Measurements from ENCODE around the gene CHD9NB.
"Not testable (repeated sequence)": the region's sequence is repeated elsewhere in the genome, so short reads cannot be mapped to it uniquely, and the experiment has no call there.

CHD9NB gene

DNA sequence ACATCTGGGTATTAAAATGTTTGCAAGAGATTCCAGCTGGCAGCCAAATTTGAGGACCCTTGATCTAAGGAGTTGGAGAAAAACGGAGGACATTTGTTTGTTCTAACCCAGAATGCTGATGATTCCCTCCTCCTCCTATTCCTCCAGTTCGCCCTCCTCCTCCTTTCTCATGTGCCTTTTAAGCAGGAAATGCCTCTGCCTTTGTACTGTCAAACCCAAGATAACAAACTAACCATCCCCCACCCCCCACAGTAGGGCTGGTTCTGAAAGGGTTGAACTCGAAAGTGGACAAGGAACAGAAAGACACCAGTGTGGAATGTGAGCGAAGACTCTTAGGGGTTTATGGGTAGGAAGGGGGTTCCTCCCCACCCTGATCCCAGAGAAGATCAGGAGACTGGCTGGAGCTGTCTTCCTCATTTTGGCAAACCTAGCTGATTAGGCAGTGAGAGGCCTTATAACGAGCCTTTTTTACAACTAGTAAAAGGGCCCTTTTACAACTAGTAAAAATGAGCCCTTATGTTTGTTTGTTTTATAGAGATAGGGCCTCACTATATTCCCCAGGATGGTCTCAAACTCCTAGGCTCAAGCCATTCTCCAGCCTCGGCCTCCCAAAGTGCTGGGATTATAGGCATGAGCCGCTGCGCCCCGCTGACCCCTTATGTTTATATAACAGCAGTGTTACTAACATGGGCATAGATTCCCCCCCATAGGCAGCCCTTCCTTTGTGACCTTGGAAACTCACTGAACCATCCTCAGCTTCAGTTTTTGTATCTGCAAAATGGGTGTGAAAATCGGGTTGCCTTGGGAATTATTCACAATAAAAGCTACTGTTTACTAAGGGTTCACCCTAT is 3.1 kb upstream of the CHD9NB start:
- no peak for DNase-seq

DNA sequence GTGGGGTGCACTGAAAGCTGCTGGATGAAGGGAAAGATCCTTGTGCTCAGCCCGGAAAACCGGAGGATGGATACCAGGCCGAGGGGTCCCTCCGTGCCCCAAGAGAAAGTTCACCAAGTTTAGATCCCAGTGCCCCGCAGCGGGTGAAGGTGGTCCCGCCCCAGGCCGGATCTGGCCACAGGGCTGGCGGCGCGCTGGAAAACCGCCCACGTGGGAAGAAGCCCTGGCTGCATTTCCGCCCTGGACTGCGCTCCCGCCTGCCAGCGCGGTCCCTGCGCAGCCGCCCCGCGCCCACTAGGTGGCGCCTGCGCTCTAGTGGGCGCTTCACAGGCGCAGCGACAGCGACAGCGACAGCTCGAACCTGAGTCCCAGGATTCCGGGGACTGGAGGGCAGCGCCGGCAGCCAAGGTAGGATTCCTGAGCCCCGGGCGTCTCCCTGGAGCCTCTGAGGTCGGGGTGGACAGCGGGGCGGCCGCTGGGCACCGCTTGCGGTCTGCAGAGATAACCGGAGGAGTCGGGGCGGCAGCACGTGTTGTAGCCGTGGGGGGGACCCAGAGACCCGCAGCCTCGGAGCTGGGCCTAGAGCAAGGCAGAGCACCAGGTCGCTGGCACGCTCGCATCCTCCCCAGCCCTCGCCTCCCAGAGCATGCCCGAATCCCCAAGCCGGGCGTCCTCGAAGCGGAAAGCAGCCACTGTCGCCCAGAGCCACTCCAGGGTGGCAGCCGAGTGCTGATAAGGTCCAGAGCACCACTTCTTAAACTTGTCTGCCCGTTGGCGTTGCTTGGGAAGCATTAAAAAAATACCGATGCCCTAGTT is 2.2 kb upstream of the CHD9NB start, which contains the start of gene CHD9:
Gene CHD9 (plus strand): TSS at position 322 of the 816 bp plus-strand sequence. CDS start 101,099 bp downstream, outside the sequence.
- DNase-seq, result peak; percentile 54

DNA sequence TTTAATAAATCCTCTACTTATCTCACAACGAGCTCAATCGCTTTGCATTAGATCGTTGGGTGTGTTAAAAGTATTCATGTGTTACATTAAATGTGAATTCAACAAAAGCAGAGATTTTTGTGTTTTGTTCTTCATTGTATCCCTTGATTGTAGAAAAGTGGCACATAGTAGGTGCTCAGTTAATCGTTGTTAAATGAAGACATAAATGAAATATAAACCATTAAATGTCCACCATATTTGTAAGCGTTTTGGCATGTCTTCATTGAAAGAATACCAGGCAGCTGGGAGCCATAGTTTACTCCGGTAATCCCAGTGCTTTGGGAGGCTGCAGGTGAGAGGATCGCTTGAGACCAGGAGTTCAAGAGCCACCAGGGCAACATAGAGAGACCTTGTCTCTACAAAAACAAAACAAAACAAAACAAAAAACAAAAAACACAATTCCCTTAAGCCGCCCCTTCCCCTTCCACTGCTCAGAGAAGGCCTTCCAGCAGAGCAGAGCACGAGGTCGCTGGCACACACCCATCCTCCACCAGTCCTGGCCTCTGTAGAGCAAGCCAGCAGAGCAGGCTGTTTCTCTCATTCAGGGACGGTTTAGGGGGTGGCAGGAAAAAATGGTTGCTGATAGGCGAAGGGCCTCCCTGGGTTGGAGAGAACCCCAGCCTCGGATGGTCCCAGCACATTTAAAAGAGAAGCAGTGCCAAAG is 1.4 kb upstream of the CHD9NB start:
- DNase-seq, result no peak

DNA sequence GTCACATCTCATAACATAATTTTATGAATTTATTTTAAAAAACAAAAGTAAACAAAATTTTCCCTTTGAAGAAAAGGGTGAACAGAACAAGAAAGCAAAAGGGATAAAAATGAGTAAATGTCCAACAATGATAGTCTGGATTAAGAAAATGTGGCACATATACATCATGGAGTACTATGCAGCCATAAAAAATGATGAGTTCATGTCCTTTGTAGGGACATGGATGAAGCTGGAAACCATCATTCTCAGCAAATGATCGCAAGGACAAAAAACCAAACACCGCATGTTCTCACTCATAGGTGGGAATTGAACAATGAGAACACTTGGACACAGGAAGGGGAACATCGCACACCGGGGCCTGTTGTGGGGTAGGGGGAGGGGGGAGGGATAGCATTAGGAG is 1.4 kb downstream of the CHD9NB start:
- not testable (repeated sequence) for DNase-seq

DNA sequence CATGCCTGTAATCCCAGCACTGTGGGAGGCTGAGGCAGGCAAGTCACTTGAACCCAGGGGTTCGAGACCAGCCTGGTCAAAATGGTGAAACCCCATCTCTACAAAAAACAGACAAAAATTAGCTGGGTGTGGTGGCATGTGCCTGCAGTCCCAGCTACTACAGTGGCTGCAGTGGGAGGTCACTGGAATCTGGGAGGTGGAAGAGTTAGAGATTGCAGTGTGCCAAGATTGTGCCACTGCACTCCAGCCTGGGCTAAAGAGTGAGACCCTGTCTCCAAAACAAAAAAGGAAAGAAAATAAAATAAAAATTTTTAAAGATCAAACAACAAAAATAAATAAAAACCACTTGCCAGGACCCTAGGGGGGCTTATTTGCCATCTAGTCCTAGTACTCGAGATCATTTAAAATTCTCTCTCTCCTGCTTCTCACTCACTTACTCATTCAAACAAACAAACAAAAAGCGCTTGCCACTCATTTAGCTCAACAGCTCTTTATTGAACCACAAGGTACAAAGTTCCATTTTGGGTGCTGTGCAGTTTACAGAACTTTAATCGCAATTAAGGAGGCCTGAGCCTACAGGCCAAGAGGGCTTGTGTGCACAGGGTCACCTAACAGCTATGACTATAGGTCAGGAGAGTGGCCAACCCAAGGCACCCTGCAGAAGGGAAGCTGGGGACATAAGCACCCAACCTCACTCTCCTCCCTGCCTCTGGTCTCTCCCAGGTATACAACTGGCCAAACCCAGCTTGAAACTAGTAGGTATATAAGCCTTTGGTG is 4.4 kb downstream of the CHD9NB start:
- DNase-seq, result no peak

DNA sequence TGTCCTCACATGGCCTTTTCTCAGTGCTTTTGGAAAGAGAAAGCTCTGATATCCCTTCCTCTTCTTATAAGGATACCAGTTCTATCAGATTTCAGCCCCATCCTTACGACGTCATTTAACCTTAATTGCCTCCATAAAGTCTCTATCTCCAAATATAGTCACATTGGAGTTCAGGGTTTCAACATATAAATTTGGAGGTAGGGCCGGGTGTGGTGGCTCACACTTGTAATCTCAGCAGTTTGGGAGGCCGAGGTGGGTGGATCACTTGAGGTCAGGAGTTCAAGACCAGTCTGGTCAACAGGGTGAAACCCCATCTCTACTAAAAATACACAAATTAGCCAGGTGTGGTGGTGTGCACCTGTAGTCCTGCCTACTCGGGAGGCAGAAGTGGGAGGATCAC is 5.2 kb downstream of the CHD9NB start:
- not testable (repeated sequence) for DNase-seq

DNA sequence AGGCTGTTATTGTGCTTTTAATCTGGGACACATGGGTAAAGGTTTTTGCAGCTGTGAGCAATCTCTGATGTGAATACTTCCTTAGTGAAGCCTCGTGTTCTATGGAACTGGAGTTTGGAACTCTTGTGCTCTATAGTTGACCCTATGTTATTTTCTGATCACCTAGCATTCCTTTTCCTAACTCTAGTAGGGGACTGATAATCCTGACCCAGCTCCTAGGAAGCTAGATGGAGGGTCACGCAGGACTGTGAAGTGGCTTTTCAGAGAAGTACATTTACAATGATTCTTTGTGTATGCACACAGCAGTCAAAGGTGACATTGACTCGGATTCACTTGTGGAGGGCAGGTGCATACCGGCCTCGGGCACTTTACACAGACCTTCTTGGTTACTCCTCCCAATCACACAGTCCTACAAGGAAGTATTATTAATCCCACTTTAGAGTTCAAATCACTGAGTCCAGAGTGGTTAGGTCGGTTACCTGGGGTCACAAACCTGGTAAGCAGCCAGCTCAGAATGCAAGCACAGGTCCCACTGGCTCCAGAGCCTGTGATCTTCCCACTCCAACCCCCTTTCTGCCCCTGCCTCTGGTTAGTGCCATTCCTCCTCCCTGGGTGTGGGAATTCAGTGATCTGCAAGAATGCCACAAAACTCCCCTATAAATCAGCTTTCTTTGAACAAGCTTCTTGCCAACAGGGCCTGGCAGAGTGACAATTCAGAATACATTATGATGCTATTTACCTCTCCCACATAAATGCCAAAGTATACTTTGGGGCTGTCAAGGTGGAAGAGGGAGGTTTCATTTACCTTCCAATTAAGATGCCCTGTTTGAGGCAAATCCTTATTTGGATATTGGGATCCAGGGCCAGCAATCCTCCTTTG is 7.1 kb downstream of the CHD9NB start:
- DNase-seq, result no peak

DNA sequence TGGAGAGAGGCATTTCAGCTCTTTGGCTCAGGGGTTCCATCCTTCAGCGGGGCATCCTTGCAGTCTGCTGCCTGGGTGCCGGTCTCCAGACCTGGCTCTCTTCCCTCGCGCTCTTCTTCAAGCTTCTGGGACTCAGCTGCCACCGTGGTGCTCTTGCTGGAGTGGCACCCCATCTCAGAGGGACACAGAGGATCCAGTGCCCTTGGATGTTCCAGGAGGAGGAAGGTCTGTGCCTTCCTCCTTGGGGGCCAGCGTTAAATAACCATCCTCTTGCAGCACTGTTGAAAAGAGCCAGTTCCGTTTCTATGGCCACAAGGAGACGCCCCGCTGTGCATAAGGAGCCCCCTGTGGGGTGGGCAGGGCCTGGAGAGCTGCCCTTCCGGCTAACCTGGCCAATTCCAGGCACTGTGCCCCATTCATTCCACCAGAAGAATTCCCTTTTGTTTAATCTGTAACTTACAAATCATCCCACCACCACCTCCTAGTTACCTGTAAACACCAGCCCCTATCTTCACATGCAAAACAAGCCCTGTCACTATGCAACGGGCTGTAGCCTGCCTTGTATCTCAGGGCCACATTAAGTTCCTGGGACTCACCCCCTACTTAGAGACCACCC is 8.6 kb downstream of the CHD9NB start:
- no peak for DNase-seq

DNA sequence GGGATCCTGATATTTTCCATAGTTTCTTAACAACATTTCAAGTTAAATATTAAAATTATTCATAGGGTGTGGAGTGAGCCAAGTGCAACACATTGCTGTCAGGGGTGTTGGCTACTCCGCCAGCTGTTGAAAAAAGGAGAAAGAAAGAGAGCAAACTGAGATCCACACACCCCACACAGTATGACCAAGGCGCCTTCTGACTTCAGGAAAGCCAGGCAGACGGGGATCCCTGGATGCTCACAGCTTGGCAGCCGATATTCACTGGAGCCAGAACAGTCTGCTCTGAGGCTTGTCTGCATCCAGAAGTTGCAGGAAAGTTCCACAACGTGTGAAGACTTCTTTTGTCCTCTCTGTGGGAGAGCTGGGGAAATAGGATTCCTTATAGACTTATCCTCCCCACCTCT is 9.3 kb downstream of the CHD9NB start:
- no peak for DNase-seq

DNA sequence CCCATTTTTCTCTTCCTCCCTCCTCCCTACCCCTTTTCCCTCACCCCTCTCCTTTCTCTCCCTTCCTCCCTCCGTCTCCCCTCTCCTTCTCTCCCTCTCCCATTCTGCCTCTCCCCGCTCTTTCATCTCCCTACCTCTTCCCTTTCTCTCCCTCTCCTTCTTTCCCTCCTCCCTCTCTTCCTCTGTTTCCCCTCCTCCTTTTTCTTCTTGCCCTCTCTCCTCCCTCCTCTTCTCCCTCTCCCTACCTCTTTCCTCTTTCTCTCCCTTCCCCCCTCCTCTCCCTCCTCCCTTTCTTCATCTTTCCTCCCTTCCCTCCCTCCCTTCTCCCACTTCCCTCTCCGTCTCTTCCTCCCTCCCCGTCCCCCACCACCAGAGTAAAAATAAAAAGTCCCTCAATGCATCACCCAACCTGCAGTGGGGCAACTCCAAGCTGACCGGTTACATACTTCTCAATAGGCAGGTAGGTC is 10.4 kb downstream of the CHD9NB start:
- no peak for DNase-seq

DNA sequence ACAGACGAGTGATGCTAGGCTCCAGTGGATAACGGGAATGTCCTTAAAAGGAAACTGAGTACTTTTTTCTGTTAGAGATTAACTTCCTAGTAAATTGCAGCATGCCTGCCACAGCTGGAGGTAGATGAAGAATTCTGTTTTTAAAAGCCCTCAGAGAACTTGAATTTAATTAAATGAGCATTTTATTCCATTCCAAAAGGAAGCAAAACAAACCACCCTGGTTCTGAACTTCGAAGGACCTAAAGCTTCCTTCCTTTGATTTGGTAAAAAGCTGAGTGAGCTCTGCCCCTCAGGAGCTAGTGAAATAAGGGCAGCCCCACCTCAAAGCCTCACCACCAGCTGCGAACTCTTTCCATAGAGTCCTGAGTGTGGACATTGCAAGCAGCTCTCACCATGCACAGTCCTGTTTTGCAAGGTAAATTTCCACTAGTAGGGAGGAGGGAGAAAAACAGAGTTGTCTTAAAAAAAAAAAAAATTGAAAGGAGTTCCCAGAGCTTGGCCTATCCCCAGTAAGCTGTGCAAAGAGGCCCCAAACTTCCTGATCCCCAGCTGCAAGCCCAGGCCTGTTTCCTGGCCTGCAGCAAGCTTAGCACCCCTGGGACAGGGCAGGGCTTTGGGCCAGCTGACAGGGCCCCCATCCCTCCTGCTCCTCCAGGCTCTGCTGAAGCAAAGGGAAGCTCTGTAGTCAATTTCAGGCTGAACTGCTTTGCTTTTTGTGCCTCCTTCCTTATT is 11.2 kb downstream of the CHD9NB start:
- DNase-seq, result no peak

DNA sequence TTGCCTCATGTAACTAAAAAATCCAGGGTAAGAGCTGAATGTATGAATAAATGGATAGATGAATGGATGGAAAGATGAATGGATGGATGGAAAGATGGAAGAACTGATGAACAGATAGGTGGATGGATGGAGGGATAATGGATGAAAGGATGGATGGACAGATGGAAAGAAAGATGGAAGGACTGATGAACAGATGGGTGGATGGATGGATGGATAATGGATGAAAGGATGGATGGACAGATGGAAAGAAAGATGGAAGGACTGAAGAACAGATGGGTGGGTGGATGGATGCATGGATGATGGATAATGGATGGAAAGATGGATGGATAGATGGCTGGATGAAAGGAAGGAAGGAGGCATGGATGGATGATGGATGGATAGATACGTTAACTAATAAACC is 11.9 kb downstream of the CHD9NB start:
- DNase-seq, result no peak

DNA sequence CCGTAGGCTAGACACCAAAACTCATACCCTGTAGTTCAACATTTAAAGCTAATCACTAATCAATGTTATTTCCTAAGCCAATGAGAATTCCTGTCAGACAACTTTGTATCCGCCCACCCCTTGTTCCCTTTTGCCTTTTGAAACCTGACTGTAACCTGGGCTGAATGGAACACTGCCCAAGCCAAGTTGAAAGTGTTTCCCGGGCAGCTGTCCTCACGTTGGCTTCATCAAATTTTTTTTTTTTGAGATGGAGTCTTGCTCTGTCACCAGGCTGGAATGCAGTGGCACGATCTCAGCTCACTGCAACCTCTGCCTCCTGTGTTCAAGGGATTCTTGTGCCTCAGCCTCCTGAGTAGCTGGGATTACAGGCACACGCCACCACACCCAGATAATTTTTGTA is 16.0 kb downstream of the CHD9NB start:
- DNase-seq, result not testable (repeated sequence)

DNA sequence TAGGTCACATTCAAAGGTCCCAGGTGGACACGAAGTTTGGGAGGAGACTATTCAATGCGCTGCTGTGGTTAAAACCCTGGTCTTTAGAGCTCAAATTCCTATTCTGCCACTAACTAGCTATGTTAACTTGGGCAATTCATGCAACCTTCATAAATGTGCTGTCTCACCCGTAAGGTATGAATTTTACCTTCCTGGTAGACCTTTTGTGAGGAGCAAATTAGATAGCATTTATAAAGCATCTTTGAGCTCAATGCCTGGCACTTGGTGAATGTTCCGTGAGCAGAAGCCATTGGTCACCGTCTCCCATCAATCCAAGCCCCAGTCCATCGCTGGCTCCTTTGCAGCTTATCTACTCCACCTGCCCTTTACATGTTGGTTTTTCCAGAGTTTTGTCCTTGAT is 16.6 kb downstream of the CHD9NB start:
- no peak for DNase-seq

DNA sequence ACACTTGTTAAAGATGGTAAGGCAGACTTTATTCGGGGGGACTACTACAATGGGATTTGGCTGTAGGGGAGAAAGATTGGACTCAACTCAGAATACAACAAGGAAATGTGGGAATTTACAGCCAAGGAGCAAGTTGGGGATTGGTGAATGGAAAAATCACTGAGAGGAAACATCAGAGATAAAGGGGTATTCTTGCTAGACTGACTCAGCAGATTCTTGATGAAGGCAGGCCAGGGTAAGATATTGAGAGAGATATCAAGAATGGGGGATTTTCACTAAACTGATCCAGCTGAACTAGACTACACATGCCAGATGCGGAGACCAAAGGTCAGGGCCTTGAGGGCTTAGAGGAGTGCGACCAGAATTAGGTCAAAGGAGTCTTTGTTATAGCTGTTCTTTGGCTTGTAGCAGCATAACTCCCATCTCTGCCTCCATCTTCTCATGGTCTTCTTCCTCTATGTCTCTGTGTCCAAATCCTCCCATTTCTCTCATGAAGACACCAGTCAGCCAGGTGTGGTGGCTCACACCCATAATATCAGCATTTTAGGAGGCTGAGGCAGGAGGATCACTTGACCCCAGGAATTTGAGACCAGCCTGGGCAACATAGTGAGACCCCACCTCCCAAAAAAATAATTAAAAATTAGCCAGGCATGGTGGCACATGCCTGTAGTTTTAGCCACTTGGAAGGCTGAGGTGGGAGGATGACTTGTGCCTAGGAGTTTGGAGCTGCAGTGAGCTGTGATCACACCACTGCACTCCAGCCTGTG is 17.3 kb downstream of the CHD9NB start:
- DNase-seq, result no peak

DNA sequence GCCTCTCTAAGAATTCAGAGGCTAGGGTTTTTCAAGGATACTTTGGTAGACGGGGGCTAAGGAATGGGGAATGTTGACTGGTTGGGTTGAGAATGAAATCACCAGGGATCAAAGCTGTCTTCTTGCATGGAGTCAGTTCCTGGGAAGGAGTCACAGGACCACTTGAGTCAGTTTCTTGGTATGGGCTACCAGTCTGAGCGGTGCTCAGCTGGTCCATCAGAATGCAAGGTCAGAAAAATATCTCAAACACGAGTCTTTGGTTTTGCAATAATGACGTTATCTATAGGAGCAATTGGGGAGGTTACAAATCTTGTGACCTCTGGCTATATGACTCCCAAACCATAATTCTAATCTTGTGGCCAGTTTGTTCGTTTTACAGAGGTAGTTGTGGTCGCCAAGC is 18.4 kb downstream of the CHD9NB start:
- no peak for DNase-seq

DNA sequence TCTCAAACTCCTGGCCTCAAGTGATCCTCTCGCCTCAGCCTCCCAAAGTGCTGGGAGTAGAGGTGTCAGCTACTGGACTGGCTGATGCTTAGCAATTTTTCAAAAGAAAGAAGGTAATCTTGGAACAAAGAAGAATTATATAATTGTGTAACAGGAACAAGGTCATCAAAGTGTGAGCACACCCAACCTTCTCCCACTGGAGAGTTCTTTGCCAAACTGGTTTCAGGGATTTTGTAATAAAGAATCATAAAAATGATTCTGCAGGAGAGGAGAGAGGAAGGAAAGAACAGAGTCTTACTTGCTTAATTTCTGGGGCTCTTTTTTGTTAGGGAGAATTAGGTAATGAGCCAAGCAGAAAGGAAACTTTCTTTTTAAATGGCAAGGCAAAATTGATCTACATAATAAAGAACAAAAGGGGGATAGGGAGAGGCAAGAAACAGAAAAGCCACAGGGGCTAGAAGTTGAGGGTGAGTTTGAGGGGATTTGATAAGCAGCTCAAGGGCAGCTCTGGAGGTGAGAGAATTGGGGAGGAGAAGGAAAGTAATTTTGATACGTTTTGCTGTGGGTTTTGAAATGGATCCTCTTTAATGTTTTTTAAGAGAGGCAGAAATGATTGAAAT is 21.3 kb downstream of the CHD9NB start:
- no peak for DNase-seq

DNA sequence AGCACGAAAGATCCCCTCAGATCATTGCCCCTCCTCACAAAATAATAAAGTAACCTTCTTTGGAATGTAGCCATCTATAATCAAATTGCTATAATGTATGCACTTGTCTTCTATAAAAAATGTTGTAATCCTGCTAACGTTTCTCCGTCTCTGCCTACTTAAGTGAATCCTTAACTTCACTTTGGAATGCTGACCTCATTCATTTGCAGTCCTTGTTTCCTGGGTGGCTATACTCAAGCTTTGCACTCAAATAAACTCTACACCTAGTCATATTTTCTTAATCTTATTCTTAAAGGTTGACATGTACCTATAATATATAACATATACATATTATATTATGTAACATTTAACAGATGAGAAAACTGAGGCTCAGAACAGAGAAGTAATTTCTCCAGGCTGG is 22.7 kb downstream of the CHD9NB start:
- DNase-seq, result no peak

DNA sequence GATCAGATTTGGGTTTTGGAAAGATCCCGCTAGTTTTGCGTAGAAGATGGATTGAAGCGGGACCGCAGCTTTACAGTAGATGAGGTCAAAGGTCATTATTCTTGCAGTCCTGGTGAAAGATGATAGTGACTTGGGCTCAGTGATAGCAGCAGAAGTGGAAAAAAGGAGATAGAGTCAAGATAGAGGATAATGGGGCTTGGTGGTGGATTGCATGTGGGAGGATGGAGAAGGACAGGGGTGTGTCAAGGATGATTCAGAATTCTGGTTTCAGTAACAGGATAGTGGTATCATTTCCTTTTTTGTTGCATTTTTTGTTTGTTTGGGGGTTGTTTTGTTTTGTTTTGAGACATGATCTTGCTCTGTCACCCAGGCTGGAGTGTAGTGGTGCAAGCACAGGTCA is 28.7 kb downstream of the CHD9NB start:
- no peak for DNase-seq

Measured in NK-92 treated with Interleukin-12 subunit alpha and Interleukin-12 subunit beta, amount 100 ng/mL, for 24 hours (cell line).